Astrocyte of the cerebellum (primary cell): Measurements from ENCODE around the gene DIAPH1.

Source experiments
- DNase-seq: peaks from one replicate; pipeline ENCODE4 v3.0.0-alpha.2; 2011; ENCODE audit warnings: low read depth
- H3K4me3 ChIP-seq: 2 replicates; pipeline ENCODE4 v1.5.1; 2011; ENCODE audit warnings: mild to moderate bottlenecking, low read depth, low read length, moderate library complexity
- in situ Hi-C: cut with HindIII; loops from 2 replicates; pipeline ENCODE4 v1.10.0; 2017; ENCODE audit warnings: low sequenced_read_pairs
- TF ChIP-seq, protein P1 (sequence below): IDR thresholded peaks from 2 replicates; pipeline ENCODE4 v1.5.1; 2012; ENCODE audit warnings: low read length, low read depth, moderate library complexity, mild to moderate bottlenecking; ENCODE audit errors: missing control alignments

Gene DIAPH1

DNA sequence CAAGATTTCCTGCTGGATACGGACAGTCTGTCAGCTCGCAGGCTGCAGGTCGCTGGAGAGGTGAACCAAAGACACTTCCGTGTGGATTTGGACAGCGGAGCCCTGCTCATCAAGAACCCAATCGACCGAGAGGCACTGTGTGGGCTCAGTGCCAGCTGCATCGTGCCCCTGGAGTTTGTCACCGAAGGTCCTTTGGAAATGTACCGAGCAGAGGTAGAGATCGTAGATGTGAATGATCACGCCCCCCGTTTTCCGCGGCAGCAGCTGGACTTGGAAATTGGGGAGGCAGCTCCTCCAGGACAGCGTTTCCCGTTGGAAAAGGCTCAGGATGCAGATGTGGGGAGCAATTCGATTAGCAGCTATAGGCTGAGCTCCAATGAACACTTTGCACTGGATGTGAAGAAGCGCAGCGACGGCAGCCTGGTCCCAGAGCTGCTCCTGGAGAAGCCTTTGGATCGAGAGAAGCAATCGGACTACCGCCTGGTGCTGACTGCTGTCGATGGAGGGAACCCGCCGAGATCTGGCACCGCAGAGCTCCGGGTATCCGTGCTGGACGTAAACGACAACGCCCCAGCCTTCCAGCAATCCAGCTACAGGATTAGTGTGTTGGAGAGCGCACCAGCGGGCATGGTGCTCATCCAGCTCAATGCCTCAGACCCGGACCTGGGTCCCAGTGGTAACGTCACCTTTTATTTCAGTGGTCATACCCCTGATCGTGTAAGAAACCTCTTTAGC is 133.3 kb downstream of the DIAPH1 start:
- DNase-seq: no peak
- TF ChIP-seq, protein P1, sequence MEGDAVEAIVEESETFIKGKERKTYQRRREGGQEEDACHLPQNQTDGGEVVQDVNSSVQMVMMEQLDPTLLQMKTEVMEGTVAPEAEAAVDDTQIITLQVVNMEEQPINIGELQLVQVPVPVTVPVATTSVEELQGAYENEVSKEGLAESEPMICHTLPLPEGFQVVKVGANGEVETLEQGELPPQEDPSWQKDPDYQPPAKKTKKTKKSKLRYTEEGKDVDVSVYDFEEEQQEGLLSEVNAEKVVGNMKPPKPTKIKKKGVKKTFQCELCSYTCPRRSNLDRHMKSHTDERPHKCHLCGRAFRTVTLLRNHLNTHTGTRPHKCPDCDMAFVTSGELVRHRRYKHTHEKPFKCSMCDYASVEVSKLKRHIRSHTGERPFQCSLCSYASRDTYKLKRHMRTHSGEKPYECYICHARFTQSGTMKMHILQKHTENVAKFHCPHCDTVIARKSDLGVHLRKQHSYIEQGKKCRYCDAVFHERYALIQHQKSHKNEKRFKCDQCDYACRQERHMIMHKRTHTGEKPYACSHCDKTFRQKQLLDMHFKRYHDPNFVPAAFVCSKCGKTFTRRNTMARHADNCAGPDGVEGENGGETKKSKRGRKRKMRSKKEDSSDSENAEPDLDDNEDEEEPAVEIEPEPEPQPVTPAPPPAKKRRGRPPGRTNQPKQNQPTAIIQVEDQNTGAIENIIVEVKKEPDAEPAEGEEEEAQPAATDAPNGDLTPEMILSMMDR: no peak
- in situ Hi-C loops: no loop called here
- H3K4me3 ChIP-seq: peak overlapping the region; percentile 32

DNA sequence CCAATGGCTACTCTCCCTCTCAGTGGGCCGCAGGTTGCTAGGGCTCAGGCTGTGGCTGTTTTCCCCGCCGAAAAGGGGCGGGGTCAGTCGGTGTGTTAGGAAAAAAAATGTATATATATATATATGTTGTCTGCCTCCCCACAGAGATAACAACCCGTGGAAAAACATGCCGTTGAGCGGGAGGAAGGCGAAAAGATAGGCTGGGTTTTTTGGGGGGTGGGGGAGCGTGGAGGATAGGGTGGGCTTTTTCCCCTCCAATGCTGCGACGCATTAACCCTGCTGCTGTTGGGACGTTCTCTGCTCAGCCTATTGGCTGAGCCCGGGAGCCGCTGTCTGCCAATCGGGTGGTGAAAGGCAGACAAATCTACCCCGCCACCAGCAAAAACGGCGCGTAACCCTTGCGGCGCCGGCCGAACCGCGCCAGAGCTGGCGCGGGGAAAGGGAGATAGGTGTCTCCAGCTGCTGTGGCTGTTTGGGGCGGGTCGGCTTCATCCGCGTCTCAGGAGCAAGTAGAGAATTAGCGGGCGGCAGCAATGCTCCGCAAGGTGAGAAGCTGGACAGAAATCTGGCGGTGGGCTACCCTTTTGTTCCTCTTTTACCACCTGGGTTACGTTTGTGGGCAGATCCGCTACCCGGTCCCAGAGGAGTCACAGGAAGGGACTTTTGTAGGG is 134.0 kb downstream of the DIAPH1 start, which contains the start of gene PCDHGC4:
Gene PCDHGC4, plus strand, starts transcription at position 390 of the 671 bp plus-strand sequence. Its CDS starts 144 bp downstream, at position 534.
- DNase-seq: no peak
- in situ Hi-C loops: loop anchor here (5.0 kb wide), 1 partner anchor 33 kb away; no protein-coding TSS in a partner anchor
- peak within 1 kb of the TSS; percentile 32 for H3K4me3 ChIP-seq
- TF ChIP-seq, protein P1: no peak

DNA sequence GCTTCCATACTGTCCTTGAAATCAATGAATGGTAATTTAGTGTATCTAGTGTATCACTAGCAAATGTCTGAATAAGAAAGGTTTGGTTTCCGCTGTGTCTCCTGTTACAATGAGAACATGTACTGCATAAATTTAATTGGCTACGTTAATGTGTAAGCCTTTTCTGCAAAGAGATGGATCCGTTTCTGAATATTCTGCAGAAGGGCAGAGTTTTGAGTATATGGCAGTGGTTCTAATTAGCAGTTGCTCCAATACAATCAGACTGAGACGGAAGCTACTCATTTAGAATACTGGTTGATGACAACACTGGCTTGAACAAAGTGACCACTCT is 134.5 kb downstream of the DIAPH1 start:
- TF ChIP-seq, protein P1: no peak
- H3K4me3 ChIP-seq: peak overlapping the region; percentile 32
- in situ Hi-C loops: loop anchor here (5.0 kb wide), 1 partner anchor 33 kb away; no protein-coding TSS in a partner anchor
- no peak for DNase-seq

DNA sequence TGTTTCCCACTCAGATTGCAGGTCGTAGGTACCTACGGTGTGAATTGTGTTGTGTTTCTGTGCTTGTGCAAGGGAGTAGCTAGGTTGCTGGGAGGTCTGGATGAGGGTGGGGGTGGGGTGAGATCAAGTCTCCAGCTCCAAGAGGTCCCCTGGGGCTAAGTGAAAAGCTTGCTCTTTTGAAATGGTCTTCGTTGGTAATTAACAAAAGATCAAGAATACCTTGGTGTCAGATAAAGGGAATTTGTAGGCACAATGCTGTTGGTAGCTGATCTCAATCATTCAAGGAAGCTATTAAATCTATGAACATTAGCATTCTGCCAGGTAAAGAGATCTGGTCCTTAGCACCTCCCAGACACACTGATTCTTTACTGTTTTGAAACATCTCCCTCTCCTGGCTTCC is 134.9 kb downstream of the DIAPH1 start:
- TF ChIP-seq, protein P1: no peak
- peak overlapping the region; percentile 32 for H3K4me3 ChIP-seq
- in situ Hi-C loops: loop anchor here (5.0 kb wide), 1 partner anchor 33 kb away; no protein-coding TSS in a partner anchor
- DNase-seq: no peak

DNA sequence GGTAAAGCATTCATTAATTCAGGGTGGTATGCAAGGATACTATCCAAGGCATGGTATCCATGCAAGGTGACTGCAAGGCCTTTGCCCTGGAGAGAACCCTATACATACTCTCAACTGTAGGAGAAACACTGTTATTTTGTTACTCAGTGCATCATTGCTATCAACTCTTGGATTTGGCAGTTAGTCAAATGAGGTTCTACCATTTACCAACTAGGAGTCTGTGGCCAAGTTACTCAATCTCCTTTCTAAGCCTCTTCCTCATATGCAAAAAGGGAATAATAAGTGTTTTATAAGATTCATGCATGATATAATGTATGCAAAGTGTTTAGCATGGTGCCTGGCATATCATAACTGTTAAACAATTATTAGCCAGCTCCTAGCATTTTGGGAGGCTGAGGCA is 139.0 kb downstream of the DIAPH1 start:
- H3K4me3 ChIP-seq: peak overlapping the region; percentile 27
- TF ChIP-seq, protein P1: no peak
- in situ Hi-C loops: loop anchor here (5.0 kb wide), 1 partner anchor 38 kb away; no protein-coding TSS in a partner anchor
- no peak for DNase-seq

DNA sequence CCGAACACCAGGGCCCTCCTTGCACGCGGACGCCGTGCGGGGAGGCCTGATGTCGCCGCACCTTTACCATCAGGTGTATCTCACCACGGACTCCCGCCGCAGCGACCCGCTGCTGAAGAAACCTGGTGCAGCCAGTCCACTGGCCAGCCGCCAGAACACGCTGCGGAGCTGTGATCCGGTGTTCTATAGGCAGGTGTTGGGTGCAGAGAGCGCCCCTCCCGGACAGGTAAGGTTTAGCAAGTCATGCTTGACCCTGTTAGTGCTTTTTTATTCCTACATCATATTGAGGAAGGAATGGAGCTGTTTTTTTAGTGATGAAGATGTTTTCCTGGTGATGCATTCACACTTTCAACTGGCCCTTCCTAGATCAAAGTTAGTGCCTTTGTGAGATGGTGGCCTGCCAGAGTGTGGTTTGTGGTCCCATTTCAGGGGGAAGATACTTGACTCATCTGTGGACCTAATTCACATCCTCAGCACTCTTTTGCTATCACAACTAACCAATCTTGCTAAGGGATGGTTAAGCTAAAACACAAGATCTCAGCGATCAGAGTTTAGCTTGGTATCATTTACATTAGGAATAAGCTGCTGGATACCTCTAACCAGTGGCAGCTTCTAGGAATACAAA is 140.4 kb downstream of the DIAPH1 start:
- TF ChIP-seq, protein P1: peak; percentile 52
- in situ Hi-C loops: no loop called here
- DNase-seq: no peak
- H3K4me3 ChIP-seq: peak overlapping the region; percentile 60
